AG09309 (cell line): ENCODE measurements around the gene SMOC2.

Experiments used
- DNase-seq: peaks from one replicate; pipeline ENCODE4 v3.0.0-alpha.2; 2010; ENCODE audit warnings: low read depth
- H3K4me3 ChIP-seq: 2 replicates; pipeline ENCODE4 v1.5.1; 2011; ENCODE audit warnings: mild to moderate bottlenecking, low read depth, low read length, moderate library complexity; ENCODE audit not compliant: control insufficient read depth
- TF ChIP-seq, protein P1 (sequence below): IDR thresholded peaks from 2 replicates; pipeline ENCODE4 v1.5.1; 2011; ENCODE audit warnings: mild to moderate bottlenecking, low read depth, low read length, inconsistent platforms; ENCODE audit not compliant: insufficient read depth, control insufficient read depth; ENCODE audit errors: missing control alignments

The SMOC2 gene

DNA sequence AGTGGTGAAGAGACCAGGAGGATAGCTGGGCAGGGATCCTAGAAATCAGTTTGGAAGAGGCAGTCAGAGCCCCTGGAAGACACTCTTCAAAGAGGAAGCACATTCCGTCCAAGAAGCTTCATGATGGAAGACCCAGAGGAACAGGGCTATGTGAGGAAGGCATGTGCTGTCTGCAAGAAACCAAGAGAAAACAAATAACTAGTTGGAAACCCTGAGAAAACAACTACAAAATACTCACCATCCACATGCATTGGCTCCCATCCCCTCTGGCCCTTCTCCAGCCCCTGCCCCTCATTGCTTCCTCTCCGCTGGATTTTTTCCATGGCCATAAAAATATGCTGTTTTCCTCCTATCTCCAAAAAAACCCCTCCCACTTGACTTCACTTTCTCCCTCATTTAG, 40.9 kb upstream of the SMOC2 start:
- TF ChIP-seq, protein P1, sequence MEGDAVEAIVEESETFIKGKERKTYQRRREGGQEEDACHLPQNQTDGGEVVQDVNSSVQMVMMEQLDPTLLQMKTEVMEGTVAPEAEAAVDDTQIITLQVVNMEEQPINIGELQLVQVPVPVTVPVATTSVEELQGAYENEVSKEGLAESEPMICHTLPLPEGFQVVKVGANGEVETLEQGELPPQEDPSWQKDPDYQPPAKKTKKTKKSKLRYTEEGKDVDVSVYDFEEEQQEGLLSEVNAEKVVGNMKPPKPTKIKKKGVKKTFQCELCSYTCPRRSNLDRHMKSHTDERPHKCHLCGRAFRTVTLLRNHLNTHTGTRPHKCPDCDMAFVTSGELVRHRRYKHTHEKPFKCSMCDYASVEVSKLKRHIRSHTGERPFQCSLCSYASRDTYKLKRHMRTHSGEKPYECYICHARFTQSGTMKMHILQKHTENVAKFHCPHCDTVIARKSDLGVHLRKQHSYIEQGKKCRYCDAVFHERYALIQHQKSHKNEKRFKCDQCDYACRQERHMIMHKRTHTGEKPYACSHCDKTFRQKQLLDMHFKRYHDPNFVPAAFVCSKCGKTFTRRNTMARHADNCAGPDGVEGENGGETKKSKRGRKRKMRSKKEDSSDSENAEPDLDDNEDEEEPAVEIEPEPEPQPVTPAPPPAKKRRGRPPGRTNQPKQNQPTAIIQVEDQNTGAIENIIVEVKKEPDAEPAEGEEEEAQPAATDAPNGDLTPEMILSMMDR, result no peak

DNA sequence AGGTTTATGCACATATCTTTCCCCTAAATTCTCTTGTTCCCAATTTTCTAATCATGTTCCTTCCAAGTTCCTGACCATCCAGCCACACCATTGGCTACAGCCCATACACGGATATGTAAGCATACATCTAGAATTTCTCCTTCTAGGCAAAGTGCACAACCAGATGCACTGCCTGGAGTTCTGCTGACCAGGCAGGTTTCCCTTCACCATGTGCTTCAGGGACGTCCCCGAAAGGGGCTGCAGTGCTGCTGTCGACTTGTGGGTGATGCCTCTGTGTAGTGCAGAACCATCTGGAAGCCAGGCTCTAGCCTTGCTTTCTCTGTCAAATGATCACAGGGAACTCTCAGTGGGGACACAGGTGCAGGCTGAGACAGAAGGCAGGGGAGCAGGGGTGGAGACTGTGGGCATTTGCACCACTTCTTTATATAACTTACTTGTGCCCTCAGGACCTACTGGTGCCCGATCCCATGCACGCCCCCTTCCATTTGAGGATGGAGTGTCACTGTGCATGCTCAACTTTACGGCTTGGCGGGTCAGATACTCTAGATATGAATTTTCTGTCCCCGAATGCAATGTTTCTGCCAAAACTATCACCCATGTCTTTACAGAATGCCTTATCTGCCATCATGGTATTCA, 37.5 kb upstream of the SMOC2 start:
- TF ChIP-seq, protein P1, result no peak
- no peak overlapping the region for H3K4me3 ChIP-seq
- no peak for DNase-seq

More for the DNA sequence above, 40.9 kb upstream of the SMOC2 start:
- no peak for DNase-seq
- no peak overlapping the region for H3K4me3 ChIP-seq

DNA sequence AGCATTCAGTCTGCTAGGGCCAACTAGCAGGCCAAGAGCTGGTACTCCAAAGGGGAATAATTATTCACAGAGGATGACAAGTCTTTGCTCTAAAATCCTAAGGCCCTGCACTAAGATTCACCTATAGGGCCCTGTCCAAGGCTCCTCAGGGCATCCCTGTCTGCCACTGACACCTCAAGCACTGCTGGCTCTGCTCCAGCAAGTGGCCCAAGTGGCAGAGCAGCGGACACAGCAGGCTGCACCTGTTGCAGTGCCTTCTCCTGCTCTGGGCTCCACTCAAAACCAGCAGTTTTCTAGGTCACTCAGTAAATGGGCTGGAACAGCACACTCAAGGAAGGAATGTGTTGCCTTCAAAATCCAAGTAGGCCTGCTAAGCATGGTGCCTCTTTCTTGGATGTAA, 36.4 kb upstream of the SMOC2 start:
- TF ChIP-seq, protein P1, result no peak
- H3K4me3 ChIP-seq, result no peak overlapping the region
- no peak for DNase-seq

DNA sequence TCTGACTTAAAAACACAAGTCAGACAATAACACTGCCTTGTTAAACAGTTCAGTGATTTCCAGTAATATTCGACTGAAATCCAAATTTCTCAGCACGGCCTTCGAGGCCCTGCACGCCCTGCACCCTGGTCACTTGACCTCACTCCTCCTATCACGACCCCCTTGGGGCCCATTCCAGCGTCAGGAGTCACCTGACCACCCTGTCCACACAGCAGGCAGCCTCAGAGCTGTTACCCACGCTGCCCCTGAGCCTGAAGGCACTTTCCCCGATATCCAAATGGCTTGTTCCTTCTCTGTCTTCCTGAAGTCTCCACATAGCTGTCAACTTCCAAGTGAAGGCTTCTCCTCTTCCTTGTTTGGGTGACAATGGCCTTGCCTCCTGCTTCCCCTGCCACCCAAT, 33.1 kb upstream of the SMOC2 start:
- no peak for DNase-seq
- H3K4me3 ChIP-seq, result no peak overlapping the region
- TF ChIP-seq, protein P1, result no peak

DNA sequence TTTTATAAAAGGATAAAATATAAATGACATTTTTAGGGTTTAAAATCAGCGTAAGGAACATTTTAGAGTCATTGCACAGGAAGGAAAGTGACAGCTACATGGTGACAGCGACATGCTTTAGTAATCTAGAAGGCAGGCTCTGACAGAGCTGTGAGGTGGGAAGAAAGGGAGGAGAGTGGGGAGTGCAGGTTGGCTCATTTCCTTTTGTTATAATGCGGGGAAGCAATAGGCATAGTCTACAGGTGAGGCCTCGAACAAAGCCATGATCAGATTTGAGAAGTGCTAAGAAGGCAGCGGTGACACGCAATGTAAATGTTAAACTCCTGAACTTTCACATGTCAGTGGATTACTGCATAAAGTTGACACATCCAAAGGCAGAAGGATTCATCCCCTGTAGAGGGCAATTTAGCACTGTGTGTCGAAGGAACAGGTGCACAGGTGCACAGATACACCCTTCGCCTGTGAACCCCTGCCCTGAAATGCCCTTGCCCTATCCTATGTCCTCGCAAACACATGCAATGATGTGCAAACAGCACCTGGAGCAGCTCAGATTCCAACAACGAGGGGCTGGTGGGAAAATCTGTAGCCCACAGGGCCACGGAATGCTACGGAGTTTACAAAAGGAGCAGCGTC, 32.4 kb upstream of the SMOC2 start:
- TF ChIP-seq, protein P1, result no peak

DNA sequence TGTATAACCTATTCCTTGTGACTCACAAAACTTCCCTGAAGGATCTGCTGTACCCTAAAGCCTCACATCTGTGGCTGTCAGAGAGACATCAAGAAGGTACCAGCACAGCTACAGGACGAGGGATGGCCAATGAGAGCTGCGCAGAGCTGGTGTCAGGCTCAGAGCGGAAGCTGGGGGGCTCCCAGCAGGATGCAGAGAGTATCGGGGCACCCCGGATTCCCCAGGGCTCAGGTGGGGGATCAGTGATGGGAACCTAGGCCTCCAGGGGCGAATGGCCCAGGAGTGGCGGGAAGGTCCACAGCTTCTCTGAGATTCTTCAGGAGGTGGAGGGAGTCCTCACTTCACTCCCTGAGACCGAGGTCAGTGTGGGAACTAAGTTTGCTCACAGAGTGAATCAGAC, 30.9 kb upstream of the SMOC2 start:
- TF ChIP-seq, protein P1, result no peak
- no peak overlapping the region for H3K4me3 ChIP-seq
- no peak for DNase-seq

More for the DNA sequence above, 32.4 kb upstream of the SMOC2 start:
- DNase-seq, result no peak
- H3K4me3 ChIP-seq, result no peak overlapping the region
